Mammary epithelial cell (primary cell): ENCODE data around the gene CDRT4.

Experiments
- CTCF ChIP-seq, 2 donors: IDR thresholded peaks in 1 of 2; conservative IDR thresholded peaks in 1 of 2; 2 replicates each; pipeline ENCODE4 v1.5.1; 2011 to 2012; ENCODE audit warnings: inconsistent platforms in 2 of 2, low read length in 2 of 2, mild to moderate bottlenecking in 2 of 2, control low read depth in 1 of 2, low read depth in 1 of 2; ENCODE audit not compliant: insufficient read depth in 1 of 2; ENCODE audit errors: extremely low read depth in 1 of 2
- EZH2 ChIP-seq: IDR thresholded peaks from 2 replicates; pipeline ENCODE4 v1.6.1; 2012; ENCODE audit warnings: low read length, inconsistent platforms, borderline replicate concordance

- TF ChIP-seq CTCF (conservative IDR thresholded peaks at IDR 0.05 in 1 of 2, IDR thresholded peaks at IDR 0.05 in 1 of 2; ENCODE audit: extremely low read depth in 1 of 2, insufficient read depth in 1 of 2, low read depth in 1 of 2, low read length in 2 of 2): no peak
- TF ChIP-seq EZH2: no peak
These were observed at the start of gene CDRT4 for GRCh38 chr17:15467592-15467991.
